ENCODE data around the gene SLC10A3.

GRCh38 chrX:154440623-154441357 lies 49.6 kb downstream of the SLC10A3 start:
- TF ChIP-seq POLR2AphosphoS5 (IDR thresholded peaks at IDR 0.05; ENCODE audit: low read depth, low read length) (no peak), POLR2A (IDR thresholded peaks at IDR 0.05; ENCODE audit: low read depth, low read length) (no peak), PAX5 (IDR thresholded peaks at IDR 0.05; ENCODE audit: insufficient read depth, low read length, severe bottlenecking) (no peak), SPI1 (IDR thresholded peaks at IDR 0.05; ENCODE audit: low read depth, low read length) (no peak), TAF1 (IDR thresholded peaks at IDR 0.05; ENCODE audit: low read depth, low read length) (no peak)

All from GM12891 (cell line).